ENCODE data around the gene DAAM1.

DNA sequence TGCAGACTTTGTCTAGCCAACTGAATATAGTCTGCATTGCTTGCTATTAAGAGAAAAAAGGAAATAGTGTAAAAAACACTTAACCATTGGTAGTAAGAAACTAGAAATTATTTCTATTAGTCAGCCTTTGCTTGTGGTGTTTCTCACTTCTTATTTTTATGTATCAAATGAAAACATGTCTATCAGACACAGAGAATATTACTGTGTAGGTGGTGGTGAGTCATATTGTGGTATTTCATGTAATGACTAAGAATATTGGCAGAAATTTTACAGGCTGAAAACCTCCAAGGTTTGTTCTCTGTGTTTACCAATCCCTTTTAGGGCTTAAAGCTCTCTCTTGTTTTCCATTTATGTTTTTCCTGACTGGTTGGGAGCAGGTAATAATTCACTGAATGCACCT, 87.2 kb downstream of the DAAM1 start:
- TF ChIP-seq, protein P1, sequence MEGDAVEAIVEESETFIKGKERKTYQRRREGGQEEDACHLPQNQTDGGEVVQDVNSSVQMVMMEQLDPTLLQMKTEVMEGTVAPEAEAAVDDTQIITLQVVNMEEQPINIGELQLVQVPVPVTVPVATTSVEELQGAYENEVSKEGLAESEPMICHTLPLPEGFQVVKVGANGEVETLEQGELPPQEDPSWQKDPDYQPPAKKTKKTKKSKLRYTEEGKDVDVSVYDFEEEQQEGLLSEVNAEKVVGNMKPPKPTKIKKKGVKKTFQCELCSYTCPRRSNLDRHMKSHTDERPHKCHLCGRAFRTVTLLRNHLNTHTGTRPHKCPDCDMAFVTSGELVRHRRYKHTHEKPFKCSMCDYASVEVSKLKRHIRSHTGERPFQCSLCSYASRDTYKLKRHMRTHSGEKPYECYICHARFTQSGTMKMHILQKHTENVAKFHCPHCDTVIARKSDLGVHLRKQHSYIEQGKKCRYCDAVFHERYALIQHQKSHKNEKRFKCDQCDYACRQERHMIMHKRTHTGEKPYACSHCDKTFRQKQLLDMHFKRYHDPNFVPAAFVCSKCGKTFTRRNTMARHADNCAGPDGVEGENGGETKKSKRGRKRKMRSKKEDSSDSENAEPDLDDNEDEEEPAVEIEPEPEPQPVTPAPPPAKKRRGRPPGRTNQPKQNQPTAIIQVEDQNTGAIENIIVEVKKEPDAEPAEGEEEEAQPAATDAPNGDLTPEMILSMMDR (IDR thresholded peaks at IDR 0.05; ENCODE audit: borderline replicate concordance, extremely low read depth, low read length, poor library complexity, severe bottlenecking) = no peak
- no peak for TF ChIP-seq EZH2 (IDR thresholded peaks at IDR 0.05; ENCODE audit: borderline replicate concordance, low read depth, low read length, severe bottlenecking)
